Pons (tissue), 1 donor: ENCODE results near the gene RNF14.

Source experiments
- DNase-seq: peaks from one replicate; pipeline ENCODE4 v3.0.0-alpha.2; 2016; ENCODE audit warnings: low spot score

The RNF14 gene

DNA sequence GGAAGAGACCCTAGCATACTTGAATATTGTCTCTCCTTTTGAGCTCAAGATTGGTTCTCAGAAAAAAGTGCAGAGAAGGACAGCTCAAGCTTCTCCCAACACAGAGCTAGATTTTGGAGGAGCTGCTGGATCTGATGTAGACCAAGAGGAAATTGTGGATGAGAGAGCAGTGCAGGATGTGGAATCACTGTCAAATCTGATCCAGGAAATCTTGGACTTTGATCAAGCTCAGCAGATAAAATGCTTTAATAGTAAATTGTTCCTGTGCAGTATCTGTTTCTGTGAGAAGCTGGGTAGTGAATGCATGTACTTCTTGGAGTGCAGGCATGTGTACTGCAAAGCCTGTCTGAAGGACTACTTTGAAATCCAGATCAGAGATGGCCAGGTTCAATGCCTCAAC lies 9.5 kb downstream of the RNF14 start:
- no peak for DNase-seq

DNA sequence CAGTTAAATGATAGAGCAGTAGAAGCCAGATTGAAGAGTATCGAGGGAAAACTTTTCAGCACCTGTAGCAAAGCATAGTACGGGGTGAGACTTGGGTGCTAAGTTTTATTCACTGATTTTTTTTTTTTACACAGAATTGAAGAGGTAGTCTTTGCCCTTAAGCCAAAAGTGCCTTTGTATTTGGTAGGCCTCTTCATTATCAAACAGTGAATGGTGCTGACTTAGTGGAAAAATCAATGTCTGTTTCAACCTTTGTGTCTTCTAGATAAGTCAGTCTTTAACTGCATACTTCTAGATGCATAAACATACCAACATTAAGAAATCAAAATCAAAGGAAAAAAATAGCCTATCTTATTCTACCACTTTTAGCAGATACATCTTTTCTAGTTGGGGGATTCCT lies 13.7 kb downstream of the RNF14 start:
- no peak for DNase-seq

DNA sequence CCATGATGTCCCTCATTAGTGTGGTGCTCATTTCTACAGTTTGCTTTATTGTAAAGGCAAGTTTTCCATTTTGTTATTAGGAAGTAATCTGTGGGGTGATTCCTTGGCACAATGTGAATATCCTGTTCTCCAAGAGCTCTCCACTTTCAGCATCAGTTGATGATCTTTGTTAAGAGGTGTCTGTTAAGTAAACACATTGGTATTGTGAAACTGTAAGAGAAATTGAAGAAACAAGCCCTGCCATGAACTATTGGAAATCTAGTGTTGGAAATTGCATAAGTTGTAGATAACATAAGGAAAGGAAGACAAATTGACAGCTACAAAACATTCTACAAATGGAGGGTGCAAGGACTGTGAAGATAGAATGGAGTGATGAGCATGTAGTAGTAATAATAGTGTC lies 17.2 kb downstream of the RNF14 start:
- DNase-seq: no peak

DNA sequence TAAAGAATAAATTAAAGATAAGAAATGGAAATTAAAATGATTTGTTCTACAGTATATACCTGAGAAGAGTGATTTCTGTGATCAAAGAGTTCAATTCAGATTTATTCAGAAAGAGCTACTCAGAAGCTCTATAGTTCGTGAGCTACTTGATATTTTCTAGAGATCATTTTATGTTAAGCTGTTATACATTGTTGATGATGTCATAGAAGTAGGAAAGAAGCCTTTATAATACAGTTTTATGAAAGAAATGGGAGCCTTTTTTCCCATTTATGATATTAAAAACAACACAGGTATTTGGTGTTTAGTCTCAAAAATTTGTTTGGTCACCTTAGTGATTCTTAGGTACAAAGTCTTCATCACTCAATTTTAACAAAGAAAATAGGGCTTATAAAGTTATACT lies 20.8 kb downstream of the RNF14 start:
- no peak for DNase-seq

DNA sequence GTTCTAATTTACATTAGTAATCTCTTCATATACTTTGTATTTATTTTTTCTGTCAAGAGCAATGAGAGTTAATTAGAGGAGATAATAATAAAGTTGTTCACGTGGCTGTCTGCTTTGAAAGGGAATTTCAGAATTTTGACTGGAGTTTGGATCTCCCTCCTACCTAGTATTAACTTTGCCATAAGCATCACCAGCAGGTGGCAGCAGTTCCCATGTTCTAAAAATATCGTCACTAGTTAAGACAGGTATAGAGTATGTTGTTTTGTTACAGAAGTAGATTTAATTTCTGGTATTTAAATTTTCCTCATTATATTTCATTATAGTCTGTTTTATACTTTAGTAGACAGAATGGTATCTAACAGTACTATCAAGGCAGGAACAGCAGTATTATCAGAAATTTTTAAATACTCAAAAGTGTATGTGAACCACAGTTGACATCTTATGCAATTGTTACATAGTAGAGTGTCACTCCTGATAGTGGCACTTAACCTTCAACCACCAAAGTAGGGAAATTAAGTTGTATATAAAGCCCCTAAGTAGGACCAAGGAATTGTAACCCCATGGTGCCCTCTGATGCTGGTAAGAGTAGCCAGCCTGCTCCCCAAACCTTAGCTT lies 23.6 kb downstream of the RNF14 start:
- DNase-seq: peak; percentile 80

DNA sequence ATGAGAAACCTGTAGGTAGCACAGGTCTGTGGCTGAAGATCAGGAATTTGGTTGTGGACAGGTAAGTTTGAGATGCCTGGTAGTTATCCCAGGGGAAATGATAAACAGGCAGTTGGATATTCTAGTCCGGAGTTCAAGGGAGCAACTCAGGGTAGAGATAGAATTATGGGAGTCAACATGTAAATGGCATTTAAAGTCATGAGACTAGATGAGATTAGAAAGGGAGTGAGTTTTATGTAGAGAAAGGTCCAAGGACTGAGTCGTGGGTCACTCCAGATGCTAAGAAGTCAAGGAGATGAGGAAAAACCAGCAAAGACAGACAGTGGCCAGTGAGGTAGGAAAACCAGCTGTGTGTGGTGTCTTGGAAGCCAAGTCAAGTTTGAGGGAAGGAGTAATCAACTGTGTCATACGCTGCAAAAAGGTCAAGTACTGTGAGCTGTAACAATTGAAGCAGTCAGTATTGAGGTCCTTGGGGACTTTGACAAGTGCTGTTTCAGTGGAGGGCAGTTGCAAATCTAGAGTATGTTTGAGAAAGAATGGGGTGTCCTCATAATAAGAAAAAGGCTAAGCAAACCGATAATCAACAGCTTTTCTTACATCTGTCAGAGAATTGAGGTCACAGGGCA lies 25.7 kb downstream of the RNF14 start:
- DNase-seq: no peak

DNA sequence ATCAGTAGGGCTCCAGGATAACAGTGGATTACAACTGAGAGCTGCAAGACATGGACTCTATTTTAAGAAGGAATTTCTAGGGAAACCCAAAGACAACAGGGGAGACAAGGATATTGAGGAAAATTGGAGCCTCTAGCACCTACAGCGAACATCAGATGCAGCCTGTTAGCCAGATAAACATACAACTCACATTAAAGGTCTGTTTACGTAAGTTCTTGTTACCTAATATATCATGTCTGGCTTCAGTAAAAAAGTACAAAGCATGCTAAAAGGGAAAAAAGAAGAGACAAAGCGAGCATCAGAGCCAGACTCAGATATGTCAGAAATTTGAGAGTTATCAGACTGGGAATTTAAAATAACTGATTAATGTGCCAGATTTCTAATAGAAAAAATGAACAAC lies 26.8 kb downstream of the RNF14 start:
- no peak for DNase-seq

DNA sequence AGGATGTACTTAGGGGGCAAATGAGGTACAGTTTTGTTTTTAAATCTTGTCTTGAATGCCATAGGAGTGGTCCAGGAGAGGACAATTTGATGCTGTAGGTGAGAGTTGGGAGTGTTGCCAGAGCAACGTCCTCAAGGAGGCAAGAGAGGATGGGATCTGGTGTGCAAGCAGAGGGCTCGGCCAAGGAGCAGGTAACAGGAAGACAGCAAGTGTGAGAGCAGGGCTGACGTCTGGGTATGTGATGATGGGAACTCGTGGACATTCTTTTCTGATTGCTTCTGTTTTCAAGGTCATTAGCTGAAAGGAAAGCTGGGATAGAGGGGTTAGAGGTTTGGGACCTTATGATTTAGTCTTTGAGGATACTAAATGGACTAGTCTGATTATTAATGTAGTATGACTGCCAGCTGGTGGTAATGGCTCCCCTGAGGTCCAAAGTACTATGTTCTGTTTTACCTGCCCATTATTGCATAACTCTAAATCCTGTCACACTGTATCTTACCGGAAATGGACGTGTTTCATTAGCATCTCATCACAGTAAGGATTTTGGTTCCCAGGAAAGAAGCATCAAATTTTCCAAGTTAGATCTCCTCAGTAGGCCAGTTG lies 28.6 kb downstream of the RNF14 start:
- no peak for DNase-seq

DNA sequence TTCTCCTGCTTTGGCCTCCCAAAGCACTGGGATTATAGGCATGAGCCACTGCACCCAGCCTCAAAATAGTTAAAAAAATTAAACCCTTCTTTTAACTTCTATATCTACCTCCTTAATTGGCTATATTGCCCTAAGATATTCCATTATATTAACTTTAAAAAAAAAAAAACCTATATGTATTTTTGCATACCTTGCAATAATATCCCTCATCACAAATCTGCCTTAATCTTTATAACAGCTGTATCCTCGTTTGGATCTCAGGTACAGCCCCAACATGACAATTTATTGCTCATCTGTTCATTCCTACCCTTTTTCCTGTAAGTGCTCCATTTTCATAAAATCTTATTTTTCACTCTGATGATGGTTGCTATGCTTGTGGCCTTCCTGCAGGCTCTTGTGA lies 31.3 kb downstream of the RNF14 start:
- no peak for DNase-seq

DNA sequence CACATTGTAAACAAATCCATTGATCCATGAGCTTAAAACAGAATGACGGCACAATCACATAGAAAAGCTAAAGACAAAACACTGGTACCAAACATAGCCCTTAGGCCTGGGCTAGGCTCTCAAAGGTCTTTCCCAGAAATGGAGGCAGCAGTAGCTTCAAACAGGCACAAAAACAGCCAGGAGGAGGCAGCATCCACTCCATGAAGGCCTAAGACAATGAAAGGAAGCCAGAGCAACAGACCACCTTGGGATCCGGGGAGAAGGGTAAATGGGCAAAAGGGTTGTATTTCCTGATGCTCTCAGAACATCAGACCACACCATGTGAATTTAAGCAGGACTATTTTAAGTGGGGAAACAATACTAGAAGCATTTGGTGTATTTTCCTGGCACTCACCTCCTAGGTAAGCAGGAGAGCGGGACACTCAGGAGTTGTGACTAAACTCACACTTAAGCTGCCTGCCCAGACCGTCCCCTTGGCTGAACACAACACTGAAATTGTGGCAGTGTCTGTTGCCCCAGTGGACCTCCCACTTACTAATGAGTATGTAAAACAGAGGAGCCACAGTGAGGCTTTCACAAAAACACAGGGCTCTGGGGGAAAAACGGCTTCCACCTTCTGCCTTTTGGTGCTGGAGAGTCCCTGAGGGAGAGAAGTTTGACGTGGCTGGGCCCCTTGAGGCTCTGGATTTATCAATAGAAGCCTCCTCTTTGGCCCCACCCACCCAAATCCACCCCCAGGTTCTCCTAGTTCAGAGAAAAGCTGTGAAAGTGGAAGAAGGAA lies 32.0 kb downstream of the RNF14 start:
- DNase-seq: no peak

DNA sequence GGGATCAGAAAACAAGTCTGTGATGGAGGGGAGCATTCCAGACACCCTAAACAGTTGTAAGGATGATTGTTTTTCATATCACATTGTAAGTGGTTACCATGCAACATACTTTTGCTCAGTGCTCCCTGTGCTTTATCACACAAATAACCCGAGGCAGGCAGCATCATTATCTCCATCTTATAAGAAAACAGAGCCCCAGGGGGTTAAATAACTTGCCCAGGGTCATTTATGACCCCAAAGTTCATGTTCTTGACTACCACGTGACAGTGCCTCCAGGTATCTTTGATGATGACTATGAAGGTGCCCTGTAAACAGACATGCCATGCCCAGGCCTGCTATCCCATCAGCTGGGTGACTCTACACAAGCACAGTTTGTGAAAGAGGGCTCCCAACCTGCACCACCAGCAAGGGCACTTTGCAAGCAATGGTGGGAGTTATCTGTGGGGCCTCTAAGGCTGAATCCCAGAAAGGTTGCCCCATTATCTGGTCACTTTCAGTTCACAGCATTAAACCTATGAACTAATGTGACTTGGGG lies 34.4 kb downstream of the RNF14 start:
- no peak for DNase-seq

DNA sequence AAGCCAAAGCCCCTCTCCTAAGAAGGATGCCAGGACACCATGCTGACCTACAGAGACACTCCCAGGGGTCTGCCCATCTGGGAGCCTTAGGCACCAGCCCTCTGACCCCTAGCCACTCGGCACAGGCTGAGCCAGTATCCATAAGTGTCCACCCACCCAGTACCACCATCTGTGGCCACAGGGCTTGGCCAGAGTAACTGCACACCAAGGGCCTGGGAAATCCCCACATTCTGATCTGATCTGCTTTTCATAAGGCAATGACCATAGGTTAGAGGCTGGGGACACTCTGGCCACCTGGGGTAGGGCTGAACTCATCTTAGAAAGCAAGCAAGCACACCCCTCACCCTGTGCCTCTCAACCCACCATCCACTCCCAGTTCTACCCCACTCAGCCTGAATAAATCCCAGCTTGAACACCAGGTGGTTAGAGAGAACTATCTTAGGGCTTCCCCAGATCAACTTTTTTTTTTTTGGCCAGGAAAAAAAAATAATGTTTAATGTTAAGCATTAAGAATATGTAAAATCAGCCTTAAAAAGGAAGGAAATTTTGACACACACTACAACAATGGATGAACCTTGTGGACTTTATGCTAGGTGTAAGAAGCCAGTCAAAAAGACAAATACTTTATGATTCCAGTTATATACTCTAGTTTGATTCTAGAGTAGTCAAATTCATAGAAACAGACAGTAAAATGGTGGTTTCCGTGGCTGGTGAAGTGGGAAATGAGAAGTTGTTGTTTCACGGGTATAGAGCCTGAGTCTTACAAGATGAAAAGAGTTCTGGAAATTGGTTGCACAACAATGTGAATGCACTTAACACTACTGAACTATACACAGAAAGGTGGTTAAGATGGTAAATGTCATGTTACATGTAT lies 37.7 kb downstream of the RNF14 start:
- DNase-seq: no peak

DNA sequence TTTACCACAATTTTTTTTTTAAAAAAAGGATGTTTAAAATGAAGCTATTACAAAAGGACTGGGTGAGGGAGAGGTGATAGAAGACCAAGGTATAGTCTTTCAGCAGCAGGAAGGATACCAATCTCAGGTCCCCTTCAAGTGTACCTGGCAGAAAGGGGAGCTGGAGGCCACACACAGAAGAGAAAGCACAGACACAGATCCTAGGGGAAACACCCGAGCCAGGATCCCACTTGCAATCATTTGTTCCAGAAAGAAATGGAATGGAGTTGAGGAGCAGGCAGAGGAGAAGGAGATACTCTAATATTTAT lies 38.3 kb downstream of the RNF14 start:
- DNase-seq: no peak

DNA sequence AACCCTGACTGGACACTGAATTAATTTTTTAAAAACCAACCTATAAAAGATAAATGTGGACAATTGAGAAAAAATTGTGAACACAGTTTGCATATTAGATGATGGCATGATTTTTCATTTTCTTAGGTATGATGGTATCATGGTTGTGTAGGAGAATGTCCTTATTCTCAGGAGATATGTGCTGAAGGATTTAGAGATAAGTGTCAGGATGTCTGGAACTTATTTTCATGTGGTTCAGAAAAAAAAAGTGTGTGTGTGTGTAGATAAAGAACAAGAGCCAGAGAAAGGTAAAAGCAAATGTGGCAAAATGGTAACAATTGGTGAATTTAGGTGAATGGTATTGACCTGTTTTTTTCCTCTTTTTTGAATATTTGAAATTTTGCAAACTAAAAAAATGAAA lies 39.9 kb downstream of the RNF14 start:
- DNase-seq: no peak

DNA sequence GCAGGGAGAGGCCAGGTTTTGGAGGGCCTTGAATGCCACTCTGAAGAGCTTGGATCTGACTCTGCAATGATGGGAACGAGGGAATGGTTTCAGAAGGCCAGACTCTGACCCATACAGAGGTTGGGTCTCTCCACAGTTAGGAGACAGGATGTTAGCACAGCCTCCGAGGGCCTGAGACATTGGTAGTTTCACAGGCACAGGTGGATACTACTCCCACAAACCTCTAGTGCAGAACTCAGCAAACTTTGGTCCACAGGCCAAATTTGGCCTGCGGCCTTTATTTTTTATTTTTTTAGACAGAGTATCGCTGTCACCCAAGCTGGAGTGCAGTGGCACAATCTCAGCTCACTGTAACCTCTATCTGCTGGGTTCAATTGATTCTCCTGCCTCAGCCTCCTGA lies 41.0 kb downstream of the RNF14 start:
- DNase-seq: no peak

DNA sequence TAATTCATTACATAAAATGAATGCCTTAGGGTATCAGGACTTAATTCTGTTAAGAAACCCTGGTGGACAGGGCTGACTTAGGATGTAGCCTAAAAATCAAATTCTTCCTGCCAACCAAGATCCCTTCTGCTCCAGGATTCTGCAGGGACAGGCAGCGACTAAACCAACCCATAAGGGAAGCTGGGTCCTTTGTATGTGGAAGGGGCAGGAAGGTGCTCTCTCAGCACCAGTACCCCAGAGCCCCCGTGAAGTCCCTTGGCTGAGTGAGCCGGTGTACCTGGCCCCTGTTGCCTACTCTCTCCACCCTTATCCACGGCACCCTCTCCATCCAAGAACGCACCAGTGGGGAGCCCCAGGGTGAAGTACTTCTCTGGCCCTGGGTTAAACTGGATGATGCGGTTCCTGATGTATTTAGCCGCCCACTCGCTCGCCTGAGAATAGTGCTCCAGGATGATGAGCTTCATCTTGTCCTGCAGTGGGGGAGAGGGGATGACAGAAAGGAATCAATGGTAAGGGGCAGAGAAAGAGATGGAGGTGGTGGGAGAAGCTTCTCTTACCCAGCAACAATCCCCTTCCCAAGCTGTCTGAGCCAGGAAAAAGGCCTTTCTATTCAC lies 42.8 kb downstream of the RNF14 start:
- peak; percentile 20 for DNase-seq

DNA sequence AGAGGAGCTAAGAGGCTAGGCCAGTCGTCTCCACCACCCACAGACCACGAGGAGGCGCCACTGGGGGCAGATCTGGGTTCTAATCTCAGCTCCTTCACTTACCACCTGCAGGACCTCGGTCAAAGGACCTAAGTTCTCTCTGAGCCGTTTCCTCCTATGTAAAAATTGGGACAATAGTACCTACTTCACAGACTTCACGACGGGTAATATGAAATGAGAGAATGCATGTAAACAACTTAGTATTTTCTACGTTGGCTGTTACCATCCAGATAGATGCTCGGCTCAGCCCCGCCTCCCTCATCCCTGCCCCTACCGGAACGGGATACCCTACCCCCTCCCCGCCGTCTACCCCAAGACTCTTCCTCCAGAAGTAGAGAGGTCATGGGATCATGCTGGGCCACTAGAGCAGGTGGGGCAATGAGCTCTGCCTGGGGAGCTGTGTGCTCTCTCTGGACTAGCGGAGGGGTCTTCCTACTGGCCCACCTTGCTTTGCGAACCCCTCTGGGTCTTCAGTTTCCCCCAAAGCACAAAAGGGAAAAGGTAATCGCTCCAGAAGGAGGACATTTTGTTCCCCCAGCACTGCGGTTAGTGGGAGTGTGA lies 43.4 kb downstream of the RNF14 start:
- DNase-seq: peak; percentile 70

DNA sequence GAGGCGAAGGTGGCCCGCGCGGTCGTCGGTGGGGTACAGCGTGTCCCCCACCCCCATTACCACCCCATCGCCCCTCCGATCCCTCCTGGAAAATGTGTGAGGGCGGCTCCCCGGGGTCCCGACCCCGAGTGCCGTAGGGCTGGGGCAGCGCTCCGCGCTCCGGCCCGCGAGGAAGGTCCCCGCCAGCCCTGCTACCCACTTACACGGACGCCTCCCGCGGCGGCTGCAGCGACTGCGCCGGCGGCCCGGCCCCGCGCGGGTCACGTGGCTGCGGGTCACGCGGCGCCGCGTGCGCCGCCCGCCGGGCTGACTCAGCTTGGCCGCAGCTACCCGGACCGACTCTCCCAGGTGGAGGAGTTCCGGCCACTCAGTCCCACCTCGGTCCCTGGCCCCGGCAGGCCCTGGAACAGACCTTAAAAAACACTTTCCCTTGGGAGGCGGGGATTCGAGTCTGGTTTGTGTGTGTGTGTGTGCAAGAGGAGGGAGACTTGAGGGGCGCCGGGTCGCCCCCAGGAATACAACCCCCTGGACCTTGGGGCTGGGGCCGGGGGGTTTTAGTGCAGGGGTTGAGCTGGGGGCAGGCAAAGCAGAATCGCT lies 44.0 kb downstream of the RNF14 start, which contains the start of gene GNPDA1:
TSS of gene GNPDA1 (minus strand) at position 236 of the 597 bp plus-strand sequence. CDS start 992 bp downstream, outside the sequence.
- peak; percentile 63 for DNase-seq

DNA sequence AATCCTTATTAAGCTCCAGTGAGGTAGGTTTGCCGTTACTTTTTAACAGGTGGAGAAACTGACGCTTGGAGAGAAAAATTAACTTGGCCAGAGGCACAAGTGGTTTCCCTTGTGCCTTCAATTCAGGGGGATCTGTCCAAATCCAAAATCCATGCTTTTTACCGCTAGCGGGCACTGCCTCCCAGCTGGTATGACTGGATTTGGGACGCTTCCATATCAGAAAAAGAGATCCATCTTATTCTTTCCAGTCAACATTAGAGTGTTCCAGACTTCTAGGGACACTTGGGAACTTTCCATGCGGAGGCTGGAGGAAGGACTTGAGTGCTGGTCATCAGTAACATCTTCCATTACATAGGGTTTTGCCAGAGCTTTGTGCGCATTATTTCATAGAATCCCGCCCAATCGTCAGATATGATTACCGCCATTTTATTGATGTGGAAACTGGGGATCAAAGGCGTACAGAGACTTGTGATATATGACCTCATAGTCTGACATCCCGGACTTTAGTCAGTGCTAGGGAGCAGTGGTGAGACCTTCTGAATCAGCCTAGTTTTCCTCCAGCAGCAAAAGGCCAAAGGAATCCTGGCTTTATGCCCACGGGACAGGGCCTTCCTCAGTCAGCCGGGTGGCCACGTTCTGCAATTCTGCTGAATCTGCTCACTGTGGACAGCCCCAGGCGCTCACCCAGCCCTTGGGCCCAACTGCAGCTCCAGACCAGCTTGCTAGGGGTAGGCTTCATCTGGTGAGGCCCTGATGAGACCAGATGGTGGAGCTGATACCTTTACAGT lies 45.0 kb downstream of the RNF14 start:
- peak; percentile 47 for DNase-seq
